ENCODE data around the gene TMEM123.
"Not testable (repeated sequence)": the region's sequence is repeated elsewhere in the genome, so short reads cannot be mapped to it uniquely, and the experiment has no call there.

TMEM123 gene

GRCh38 chr11:102395720-102396393 is 56.7 kb downstream of the TMEM123 start:
- DNase-seq (ENCODE audit: low spot score), result no peak

GRCh38 chr11:102393272-102393730 is 59.3 kb downstream of the TMEM123 start:
- no peak for DNase-seq (ENCODE audit: low spot score)

DNA sequence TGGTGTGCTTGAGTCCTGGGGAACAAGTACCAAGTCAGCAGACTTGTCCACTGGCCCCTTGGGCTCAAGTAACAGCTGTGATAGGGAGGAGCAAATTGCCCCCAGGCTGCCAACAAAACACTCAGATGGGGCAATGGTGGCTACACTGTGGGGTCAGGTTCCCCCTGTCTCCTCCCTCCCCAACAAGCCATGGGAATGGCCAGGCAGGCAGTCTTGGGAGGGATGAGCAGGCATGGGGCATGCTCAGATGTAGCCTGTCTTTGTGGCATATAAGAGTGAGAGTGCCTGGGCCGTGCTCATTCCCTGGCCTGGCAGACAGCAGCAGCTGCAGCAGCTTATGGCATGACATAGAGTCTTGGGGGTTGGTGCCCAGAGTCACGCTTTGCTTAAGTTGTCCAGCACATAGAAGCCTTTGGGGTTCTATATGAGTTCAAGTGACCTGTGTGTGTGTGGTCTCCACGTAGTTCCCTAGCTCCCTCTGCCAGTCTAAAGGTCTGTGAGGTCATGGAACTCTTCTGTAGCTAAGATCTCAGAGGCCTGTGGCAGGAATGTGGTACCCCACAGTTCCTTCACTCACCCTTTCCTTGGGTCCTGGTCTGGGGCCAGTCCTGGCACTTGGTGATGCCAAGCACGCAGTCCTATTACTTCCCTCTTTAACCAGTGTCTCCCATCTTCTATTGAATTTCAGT is 60.9 kb downstream of the TMEM123 start:
- DNase-seq (ENCODE audit: low spot score), result no peak

GRCh38 chr11:102390667-102391465 is 61.7 kb downstream of the TMEM123 start:
- DNase-seq (ENCODE audit: low spot score), result no peak

DNA sequence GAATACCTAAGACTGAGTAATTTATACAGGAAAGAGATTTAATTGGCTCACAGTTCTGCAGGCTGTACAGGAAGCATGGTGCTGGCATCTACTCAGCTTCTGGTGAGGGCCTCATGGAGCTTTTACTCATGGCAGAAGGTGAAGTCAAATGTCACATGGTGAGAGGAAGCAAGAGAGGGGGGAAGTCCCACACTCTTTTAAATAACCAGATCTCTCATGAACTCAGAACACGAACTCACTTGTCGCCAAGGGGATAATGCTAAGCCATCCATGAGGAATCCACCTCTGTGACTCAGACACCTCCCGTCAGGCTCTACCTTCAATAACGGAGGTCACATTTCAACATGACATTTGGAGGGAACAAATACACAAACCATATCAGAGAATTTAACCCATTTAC is 63.3 kb downstream of the TMEM123 start:
- no peak for DNase-seq (ENCODE audit: low spot score)

DNA sequence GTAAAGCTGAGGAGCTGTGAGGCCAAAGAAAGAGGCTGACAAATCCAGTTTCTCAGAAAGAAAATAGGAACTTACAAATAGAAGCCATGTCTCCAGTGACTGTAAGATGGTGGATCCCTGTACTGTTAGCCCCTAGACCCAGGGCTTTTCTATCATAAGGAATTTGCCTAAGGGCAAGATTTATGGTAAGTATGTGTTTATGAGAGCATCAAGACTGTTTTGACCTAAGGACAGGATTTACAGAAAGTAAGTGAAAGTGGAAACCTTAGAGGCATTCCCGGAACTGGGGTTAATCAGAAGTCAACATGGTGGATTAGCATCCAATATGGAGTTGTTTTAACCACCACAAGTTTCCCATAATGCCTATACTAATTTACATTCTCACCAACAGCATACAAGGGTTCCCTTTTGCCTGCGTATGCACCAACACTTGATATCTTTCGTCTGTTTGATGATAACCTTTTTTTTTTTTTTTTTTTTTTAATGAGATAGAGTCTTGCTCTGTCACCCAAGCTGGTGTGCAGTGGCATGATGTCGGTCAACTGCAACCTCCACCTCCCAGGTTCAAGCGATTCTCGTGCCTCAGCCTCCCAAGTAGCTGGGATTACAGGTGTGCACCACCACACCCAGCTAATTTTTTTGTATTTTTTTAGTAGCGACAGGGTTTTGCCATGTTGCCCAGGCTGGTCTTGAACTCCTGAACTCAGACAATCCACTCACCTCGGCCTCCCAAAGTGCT is 65.4 kb downstream of the TMEM123 start:
- no peak for DNase-seq (ENCODE audit: low spot score)

GRCh38 chr11:102386136-102386734 is 66.3 kb downstream of the TMEM123 start:
- no peak for DNase-seq (ENCODE audit: low spot score)

GRCh38 chr11:102385085-102386007 is 67.2 kb downstream of the TMEM123 start:
- no peak for DNase-seq (ENCODE audit: low spot score)

- no peak for DNase-seq (ENCODE audit: low spot score)
Measured at GRCh38 chr11:102384419-102385079, 68.0 kb downstream of the TMEM123 start.

- no peak for DNase-seq (ENCODE audit: low spot score)
Measured at GRCh38 chr11:102383839-102384238, 68.7 kb downstream of the TMEM123 start.

DNA sequence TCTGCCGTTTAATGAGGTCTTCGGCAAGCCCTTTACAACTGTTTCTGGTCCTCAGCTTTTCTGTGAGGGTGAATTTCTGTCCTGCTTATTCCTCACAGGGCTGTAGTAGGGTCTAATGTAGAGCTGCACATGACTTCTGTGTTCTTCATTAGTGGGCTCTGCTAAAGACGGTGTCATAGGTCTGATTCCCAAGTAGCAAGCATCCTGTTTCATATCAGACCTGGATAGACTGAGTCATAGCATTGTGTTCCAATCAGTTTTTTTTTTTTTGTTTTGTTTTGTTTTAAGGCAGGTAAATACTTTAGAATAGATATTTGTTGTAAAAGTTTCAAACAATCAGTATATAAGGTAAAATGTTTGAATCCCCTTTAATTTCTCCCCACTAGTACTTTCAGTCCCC is 70.2 kb downstream of the TMEM123 start:
- DNase-seq (ENCODE audit: low spot score), result no peak

DNA sequence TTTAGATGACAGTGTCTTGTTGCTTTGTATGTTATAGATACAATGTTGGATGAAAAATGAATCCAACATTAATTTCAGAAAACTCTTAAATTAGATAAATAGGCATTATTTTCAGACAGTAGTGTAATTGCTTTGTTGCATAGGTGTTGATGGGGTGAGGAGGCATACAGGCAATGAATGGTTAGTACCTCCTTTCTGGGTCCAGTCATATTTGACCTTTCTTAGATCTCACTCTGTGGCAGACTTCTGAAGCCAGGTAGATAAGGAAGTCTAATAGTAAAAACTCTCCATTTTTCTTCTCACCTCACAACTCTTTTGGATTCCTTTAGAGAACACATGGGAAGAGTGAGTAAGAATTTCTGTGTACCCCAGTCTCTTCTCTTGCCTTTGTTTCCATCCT is 73.7 kb downstream of the TMEM123 start:
- no peak for DNase-seq (ENCODE audit: low spot score)

DNA sequence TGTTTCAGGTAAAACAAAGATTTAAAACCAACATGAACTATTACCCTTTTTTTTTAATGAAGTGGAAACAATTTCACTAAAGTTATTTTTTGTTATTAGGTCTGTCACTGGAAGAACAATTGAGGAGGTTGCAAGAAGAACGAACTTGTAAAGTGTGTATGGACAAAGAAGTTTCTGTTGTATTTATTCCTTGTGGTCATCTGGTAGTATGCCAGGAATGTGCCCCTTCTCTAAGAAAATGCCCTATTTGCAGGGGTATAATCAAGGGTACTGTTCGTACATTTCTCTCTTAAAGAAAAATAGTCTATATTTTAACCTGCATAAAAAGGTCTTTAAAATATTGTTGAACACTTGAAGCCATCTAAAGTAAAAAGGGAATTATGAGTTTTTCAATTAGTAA is 74.7 kb downstream of the TMEM123 start:
- no peak for DNase-seq (ENCODE audit: low spot score)

DNA sequence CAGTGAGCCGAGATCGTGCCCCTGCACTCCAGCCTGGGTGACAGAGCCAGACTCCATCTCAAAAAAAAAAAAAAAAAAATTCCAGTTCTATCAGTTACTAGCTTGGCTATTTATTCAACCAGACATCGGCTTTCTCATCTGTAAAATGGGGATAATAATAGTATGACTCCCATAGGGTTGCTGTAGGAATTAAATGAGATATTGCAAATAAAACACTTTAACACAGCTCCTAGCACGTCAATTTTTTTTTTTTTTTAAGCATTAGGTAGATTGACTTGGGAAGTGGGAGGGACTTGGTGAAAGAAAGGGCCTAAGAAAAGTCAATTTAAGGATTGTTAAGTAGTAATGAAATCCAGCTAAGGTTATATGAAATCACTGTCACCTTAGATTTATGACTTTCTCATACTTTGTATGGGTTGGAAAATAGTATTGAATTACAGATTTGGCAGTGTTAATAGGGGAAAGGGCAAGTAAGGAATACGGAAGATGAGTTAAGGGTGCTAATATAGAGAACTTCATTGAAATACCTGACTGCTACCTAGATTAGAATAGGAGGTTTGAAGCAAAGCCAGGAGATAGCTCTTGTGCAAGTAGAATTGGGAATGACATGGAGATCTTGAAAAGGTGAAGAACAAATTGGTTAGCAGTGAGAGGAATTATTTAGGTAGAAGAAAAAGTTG is 76.7 kb downstream of the TMEM123 start:
- no peak for DNase-seq (ENCODE audit: low spot score)

DNA sequence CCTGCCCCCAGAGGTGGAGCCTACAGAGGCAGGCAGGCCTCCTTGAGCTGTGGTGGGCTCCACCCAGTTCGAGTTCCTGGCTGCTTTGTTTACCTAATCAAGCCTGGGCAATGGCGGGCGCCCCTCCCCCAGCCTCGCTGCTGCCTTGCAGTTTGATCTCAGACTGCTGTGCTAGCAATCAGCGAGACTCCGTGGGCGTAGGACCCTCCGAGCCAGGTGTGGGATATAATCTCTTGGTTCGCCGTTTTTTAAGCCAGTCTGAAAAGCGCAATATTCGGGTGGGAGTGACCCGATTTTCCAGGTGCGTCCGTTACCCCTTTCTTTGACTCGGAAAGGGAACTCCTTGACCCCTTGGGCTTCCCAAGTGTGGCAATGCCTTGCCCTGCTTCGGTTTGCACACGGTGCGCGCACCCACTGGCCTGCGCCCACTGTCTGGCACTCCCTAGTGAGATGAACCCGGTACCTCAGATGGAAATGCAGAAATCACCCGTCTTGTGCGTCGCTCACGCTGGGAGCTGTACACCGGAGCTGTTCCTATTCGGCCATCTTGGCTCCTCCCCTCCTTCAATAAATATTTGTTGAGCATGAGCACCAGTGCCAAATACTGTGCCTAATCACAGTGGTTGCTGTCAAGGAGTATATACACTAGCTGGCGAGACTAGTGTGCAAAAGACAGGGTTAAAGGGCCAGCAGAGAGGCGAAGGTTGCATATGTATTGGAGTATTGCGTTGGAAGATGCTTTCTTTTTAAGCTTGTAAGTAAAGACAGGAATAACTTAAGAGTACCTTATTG is 77.7 kb downstream of the TMEM123 start:
- DNase-seq (ENCODE audit: low spot score), result not testable (repeated sequence)

GRCh38 chr11:102368472-102368871 is 84.1 kb downstream of the TMEM123 start:
- no peak for DNase-seq (ENCODE audit: low spot score)

DNA sequence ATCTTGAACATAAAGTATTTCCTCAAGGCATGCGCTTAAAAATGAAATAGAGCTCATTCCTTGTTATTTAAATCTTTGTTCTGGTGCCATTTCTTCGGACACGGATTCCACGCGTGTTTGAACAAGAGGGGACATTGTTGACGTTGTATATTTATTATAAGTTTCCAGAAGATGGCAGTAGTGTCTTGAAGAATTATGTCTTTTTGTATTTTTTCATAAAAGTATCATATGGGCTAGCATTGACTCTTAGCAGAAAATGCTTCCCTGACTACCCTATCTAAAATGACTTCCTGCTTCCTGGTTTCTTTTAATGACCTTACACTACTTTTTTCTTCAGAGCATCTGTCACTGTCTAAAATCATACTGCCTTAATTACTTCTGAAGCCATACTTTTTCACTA is 85.2 kb downstream of the TMEM123 start:
- no peak for DNase-seq (ENCODE audit: low spot score)

DNA sequence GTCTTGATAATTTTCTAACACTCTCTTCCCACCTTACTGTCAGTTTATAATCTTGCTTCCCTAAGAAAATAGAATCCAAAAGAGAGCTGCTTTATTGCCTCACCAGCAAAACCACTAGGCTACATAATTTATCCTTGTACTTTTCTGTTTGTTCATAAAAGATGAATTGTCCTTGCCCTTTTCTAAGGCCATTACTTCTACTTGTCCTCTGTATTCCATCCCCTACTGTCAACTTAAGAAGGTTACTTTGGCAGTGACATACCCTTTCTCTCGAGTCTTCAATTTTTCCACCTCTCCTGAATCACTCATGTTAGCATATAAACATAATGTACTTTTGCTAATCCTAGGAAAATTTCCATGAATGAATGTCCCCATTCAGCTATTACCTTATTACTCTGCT is 87.6 kb downstream of the TMEM123 start:
- DNase-seq (ENCODE audit: low spot score), result no peak
